Putamen (tissue), 1 donor: ENCODE data around the gene CAMK1D.

Experiments
- DNase-seq: peaks from one replicate; pipeline ENCODE4 v3.0.0-alpha.2; 2016; ENCODE audit warnings: low spot score

Gene CAMK1D

DNA sequence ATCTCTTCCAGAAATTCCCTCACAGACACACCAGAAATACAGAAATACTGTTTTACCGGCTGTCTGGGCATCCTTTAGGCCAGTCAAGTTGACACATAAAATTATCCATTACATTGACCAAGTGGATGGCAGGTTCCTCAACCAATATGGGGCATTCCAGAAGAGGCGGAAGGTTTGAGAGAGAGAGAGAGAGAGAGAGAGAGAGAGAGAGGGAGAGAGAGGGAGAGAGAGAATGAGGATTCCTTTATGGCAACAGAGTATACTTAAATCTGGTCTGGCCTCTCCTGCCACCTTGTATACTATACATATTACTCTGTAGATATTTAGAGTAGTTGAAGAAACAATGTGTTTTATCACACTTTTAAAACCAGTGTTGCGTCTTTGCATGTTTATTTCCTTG lies 214.1 kb downstream of the CAMK1D start:
- DNase-seq = no peak

DNA sequence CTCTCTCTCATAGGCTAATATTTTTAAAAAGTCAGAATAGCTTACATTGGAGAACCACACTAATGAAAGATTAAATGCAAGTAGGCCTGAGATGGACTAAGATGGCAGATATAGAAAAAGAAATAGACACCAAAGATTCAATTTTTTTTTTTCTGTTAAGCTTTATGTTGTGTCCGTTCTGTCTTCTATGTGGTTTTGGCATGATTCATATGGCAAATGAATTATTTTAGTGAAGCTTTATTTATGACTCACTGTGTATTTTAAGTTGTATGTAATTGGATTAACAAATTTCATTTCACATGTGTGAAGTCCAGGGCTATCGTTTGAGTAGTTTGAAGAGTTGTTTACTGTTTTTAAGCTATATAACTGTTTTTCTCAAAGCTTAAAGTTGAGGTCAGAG lies 214.8 kb downstream of the CAMK1D start:
- DNase-seq = no peak

DNA sequence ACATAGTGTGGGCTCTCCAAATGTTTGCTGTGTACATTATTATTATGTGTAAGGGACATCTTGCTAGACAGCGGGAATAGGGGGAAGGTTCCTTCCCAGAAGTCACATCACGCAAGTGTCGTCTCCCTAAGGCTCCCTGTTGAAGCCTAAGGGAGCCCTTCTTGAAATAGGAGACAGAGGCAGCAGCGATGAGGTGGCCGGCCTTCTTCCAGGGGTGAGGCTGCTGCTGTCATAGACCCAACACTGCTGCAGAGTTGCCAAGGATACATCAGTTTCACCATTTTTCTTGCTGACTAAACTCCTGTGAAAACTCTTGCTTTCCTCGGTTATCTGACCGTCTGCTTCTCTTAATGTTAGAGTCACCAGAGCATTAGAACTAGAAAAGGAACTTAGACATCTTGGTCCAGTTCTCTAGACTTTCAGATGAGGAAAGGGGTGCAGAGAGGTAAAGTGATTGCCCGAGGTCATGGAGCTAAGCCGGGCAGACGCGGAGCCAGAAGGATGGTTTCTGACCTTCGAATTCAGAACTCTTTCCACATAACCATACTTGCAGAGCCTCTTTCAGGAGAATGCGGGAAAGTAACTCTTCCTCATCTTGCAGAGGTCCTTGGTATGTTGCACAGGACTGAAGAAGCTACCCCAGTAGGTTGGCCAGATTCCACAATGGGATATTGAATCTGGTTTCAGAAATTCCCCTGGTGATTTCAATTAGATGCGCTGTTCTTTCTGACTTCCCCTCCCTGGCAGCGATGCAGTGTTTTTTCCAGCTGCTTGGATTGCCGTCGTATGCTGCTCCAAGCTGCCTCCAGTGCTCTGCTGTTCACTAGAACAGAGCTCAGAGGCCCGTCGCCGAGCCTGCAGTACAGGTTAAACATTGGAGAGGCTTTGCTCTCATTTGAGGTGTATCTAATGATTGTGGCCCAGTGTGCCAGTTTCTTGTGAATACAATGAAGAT lies 217.1 kb downstream of the CAMK1D start:
- no peak for DNase-seq

DNA sequence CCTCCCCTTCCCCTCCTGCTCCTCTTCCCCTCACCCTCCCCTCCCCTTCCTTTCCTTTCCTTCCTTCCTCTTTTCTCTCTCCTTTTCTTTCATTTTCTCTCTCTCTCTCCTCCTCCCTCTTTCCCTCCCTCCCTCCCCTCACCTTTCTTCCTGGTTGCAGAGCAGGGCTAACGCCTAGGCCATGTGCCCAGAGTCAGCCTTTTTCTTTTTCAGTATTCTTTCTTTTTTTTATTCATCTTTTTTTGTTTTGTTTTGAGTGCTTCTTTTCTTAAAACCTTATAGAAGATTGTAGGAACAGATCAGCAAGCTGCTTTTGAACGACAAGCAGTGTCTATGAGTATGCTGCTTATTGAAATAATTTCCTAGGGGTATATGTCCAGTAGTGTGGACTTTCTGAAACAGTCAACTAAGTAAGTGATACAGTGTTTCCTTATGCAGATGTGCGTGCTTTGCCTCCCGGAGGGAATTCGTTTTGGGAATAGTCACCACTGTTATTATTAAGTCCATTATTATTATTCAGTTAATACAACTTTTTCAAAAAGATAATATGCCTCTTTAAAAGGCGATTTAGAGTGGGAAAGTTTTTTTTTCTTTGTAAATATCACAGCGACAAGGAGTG lies 219.2 kb downstream of the CAMK1D start:
- no peak for DNase-seq

- no peak for DNase-seq
Measured at GRCh38 chr10:12572281-12572680, 222.9 kb downstream of the CAMK1D start.

GRCh38 chr10:12577610-12578009 lies 228.3 kb downstream of the CAMK1D start:
- DNase-seq = no peak

DNA sequence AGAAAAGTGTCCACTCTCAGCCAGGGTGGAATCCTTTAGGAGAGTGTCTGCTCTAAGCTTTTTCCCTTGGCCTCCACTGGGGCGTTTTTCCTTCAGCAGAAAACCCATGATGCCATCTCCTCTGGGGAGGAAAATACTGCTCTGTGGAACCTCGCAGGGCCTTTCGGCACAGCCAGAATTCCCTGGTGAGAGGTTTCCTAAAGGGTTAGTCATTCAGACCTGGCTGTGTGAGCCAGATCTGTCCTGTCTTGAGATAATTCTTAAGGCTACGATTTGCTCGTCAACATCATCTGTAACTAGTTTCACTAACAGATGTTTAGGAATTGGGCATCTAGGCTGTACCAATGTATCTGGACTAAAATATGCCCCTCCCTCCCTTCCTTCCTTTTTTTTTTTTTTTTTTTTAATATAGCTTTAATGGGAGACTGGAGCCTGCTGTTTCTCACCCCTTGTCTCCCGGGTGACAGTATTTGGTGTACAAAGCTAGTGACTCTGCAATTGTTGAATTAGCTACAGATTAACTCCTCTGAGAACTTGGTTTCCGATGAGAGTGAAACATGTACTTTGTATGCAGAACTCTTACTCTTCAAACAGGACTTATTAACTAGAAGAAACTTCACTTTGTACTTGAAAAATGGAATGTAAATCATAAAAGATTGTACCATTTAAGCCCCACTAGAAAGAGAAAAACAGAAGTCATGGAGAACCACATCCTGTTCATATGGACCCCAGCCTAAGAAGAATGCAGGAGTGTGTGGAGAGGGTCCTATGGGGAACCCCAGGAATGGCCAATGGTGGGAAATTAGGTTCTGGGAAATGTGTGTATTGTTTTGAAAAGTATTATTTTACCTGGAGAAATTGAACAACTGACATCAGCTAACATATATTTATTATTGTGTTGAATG lies 230.9 kb downstream of the CAMK1D start:
- no peak for DNase-seq

GRCh38 chr10:12583891-12584595 lies 234.7 kb downstream of the CAMK1D start:
- DNase-seq = no peak

- DNase-seq = no peak
Measured at GRCh38 chr10:12586741-12587140, 237.4 kb downstream of the CAMK1D start.

DNA sequence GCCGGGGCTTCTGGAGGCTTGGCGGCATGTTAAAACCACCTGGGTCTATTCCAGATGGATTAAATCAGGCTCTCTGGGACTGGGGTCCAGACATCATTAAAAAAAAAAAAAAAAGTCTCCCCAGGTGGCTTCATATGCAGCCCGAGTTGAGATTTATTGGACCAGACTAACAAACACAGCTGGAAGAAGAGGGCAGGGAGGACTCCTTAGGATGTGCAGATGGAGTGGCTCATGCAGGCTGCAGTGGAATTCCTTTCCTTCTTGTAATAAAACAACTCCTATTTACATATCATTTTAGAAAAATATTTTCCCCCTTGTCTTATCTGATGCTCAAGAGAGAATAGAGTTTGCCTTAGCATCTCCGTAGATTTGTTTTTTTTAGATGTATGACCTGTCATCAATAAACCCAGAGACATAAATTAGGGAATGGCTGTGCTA lies 238.1 kb downstream of the CAMK1D start:
- no peak for DNase-seq

DNA sequence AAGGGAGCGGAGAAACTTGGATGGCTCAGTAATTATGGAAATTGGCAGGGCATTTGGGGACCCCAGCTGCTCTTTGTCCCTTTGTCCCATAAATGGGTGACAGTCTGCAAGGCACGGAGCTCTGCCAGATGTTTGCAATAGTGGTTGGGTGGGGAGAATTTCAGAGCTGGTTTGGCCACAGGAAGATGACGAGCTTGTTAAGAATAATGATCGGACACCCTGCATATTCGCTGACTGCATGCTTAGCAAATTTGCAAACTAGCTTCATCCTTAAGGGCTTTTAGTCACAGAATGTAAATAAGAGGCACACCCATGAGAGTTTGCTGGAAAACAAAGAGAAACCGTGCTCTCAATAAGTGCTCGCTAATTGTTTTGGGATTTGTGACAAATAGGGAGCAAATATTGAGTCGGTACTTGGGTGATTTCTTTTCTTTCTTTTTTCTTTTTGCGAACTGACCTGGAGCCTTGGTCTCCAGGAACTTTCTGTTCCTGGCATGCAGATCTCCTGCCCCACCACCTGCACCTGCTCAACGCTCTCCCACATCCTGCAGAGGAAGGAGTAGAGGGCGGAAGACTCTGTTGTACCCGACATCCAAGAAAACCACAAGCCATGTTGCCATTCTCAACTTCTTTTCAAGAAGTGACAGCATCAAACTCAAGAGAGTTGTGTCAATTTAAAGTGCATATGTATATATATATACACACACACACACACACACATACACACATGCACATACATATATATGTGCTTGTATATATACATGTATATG lies 238.9 kb downstream of the CAMK1D start:
- DNase-seq = no peak

- DNase-seq = no peak
Measured at GRCh38 chr10:12589291-12589690, 239.9 kb downstream of the CAMK1D start.

- no peak for DNase-seq
Measured at GRCh38 chr10:12589791-12590190, 240.4 kb downstream of the CAMK1D start.

DNA sequence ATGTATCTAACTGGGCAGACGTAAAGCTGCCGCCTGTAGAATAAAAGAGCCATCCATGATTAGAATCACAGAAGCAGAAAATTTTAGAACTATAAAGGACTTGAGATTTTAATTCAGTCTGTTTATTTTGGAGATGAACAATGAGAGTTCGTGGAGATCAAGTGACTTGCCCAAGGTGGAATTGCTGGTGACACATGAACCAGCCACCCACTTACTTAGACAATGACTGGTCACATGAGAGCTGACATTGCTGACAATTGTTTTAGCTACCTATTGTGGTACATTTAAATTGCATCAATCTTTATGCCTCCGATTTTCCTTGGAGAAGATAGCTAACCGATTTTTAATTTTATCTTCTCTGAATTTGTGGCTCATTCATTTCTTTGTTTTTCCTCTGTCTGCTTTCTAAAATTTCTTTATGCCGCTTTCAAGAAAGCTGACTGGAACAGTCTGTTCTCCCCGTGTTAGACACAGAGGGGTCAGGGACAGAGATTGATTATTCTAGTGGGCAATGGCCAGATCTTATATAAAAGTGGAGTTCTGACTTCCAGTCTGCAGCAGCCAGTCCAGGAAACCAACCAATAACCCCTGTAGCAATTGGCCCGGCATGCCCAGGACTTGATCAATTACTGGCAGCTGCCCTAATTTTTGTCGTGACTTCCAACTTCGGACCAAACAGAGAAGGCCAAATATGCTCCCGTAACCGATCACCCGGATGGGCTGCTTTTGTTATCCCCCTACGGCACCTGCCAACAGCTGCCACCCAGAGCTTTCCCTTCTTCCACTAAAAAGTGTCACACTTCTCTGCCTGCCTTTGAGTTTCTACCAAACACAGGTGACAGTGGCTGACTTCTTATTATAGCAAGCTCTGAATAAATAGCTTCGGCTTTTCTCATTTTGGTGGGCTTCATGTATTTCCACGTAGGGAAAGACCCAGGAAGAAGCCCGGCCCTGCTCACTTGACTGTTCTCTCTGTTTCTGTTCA lies 241.6 kb downstream of the CAMK1D start:
- no peak for DNase-seq

- no peak for DNase-seq
Measured at GRCh38 chr10:12592967-12593366, 243.6 kb downstream of the CAMK1D start.

DNA sequence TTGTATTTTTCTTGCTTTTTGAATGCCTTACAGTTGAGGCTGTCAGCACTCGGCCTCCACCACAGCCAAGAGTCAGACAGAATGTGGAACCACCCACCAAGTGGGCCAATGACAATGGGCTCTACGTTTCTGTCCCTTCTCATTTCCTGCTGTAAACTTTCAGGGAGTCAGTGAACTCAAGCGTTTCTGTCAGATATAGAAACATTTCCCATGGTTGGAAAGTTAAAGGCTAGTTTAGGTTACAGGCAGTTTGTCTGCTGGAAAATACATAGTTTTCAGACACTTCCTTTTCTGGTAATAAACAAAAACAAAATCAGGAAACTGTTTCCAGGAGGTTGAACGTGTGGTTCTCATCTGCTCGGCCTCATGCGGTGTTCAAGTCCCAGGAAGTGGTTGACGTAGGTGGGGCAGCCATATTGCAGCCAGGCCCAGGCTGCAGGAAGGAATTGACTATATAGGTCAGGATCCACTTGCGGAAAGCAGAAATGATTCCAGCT lies 245.1 kb downstream of the CAMK1D start:
- DNase-seq = no peak

DNA sequence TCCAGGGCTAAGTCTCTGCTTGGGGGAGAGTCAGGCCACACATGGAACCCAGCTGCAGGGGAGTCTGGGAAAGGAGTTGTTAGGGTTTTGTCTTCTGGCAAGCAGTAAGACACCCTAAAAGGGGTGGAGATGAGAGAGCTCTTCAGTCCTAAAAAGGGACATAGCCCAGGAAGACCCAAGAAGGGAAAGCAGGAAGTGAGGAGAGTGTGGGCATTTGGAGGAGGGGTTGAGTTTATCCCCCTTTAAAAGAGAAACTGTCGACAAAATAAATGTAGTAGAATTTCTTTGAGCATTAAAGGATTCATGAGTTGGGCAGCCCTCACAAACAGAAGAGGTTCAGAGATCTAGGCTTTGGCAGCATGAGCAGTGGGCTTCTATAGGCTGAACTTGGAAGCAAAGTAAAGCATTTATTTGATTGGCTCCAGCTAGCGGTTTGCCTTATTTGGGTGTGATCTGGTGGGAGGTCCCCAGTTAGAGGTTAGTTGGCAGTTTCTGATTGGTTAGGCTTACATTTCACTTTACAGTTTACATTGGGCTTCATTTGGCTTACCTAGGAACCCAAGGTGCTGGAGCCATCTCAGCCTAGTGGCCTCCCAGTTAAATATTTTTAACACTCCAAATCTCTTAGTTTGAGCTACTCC lies 246.7 kb downstream of the CAMK1D start:
- no peak for DNase-seq

DNA sequence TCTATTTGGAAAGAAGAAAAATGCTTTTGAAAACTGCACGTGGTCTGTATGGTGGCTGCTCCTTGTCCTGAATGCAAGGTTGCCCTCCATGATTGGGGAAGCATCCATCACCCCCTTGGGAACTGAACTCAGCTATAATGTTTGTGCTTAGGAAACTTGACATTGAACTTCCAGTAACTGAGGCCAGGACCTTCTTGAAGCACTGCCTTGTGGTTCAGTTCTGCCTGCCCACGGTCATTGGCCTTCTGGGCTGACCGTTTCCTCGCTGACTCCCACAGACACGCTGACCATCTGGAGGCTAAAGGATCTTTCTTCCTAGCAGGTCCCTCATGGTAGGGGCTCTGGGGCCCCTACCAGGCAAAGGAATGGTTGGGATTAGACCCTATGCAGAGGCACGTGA lies 247.8 kb downstream of the CAMK1D start:
- DNase-seq = no peak
